Activated T-cell treated with anti-CD3 and anti-CD28 coated beads for 1 hour (primary cell): ENCODE data around the gene CTF1.
A peak's percentile ranks its signal among the peaks of the same experiment; 100 is the strongest.
"Not testable (repeated sequence)": the region's sequence is repeated elsewhere in the genome, so short reads cannot be mapped to it uniquely, and the experiment has no call there.

Experiments used
- DNase-seq: peaks from one replicate; pipeline ENCODE4 v3.0.0-alpha.2; 2020; ENCODE audit warnings: low read depth

The CTF1 gene

GRCh38 chr16:30888856-30889499 is 7.4 kb upstream of the CTF1 start:
- DNase-seq: no peak

- no peak for DNase-seq
Observed at GRCh38 chr16:30889721-30890120, 6.7 kb upstream of the CTF1 start.

GRCh38 chr16:30891043-30891823 is 5.2 kb upstream of the CTF1 start:
- DNase-seq: not testable (repeated sequence)

GRCh38 chr16:30892670-30893416 is 3.6 kb upstream of the CTF1 start:
- no peak for DNase-seq

GRCh38 chr16:30893417-30893743 is 3.0 kb upstream of the CTF1 start:
- no peak for DNase-seq

GRCh38 chr16:30893744-30894539 is 2.5 kb upstream of the CTF1 start, which contains the start of gene BCL7C:
Gene BCL7C (minus strand): TSS chr16:30894077. CDS start chr16:30893944, 133 bp downstream.
- DNase-seq: peak; percentile 63

- no peak for DNase-seq
Observed at GRCh38 chr16:30894540-30895368, 1.7 kb upstream of the CTF1 start.

GRCh38 chr16:30895627-30896260 is 670 bp upstream of the CTF1 start:
- DNase-seq: no peak

GRCh38 chr16:30896889-30897733 is 697 bp downstream of the CTF1 start:
- DNase-seq: peak; percentile 72

GRCh38 chr16:30899794-30900193 is 3.4 kb downstream of the CTF1 start:
- DNase-seq: no peak

GRCh38 chr16:30900588-30900987 is 4.2 kb downstream of the CTF1 start:
- no peak for DNase-seq

GRCh38 chr16:30901201-30902028 is 5.0 kb downstream of the CTF1 start:
- no peak for DNase-seq

- peak; percentile 41 for DNase-seq
Observed at GRCh38 chr16:30902029-30902972, 5.9 kb downstream of the CTF1 start.

- no peak for DNase-seq
Observed at GRCh38 chr16:30903002-30903401, 6.6 kb downstream of the CTF1 start.

GRCh38 chr16:30903596-30903995 is 7.2 kb downstream of the CTF1 start:
- no peak for DNase-seq

GRCh38 chr16:30904114-30904780 is 7.8 kb downstream of the CTF1 start:
- no peak for DNase-seq

- no peak for DNase-seq
Observed at GRCh38 chr16:30907064-30907463, 10.7 kb downstream of the CTF1 start.
